ENCODE results near the gene PCSK5.

PCSK5 gene

GRCh38 chr9:76213751-76214150 lies 323.3 kb downstream of the PCSK5 start:
- DNase-seq: no peak

- DNase-seq: no peak
These were observed 324.6 kb downstream of the PCSK5 start for GRCh38 chr9:76215066-76215465.

- no peak for DNase-seq
These were observed 325.7 kb downstream of the PCSK5 start for GRCh38 chr9:76216161-76216649.

- DNase-seq: no peak
These were observed 327.8 kb downstream of the PCSK5 start for GRCh38 chr9:76218117-76218885.

- DNase-seq: no peak
These were observed 328.5 kb downstream of the PCSK5 start for GRCh38 chr9:76218886-76219445.

GRCh38 chr9:76219560-76220151 lies 329.2 kb downstream of the PCSK5 start:
- DNase-seq: no peak

- DNase-seq: no peak
These were observed 330.9 kb downstream of the PCSK5 start for GRCh38 chr9:76221423-76221822.

- DNase-seq: no peak
These were observed 333.4 kb downstream of the PCSK5 start for GRCh38 chr9:76223749-76224340.

- no peak for DNase-seq
These were observed 336.7 kb downstream of the PCSK5 start for GRCh38 chr9:76227156-76227555.

GRCh38 chr9:76231001-76231400 lies 340.5 kb downstream of the PCSK5 start:
- DNase-seq: no peak

- no peak for DNase-seq
These were observed 342.5 kb downstream of the PCSK5 start for GRCh38 chr9:76232861-76233489.

GRCh38 chr9:76240578-76240977 lies 350.1 kb downstream of the PCSK5 start:
- DNase-seq: no peak

GRCh38 chr9:76245518-76245917 lies 355.0 kb downstream of the PCSK5 start:
- no peak for DNase-seq

GRCh38 chr9:76246680-76247079 lies 356.2 kb downstream of the PCSK5 start:
- DNase-seq: no peak

- DNase-seq: no peak
These were observed 357.0 kb downstream of the PCSK5 start for GRCh38 chr9:76247426-76247825.

GRCh38 chr9:76249309-76249708 lies 358.8 kb downstream of the PCSK5 start:
- DNase-seq: no peak

- no peak for DNase-seq
These were observed 365.4 kb downstream of the PCSK5 start for GRCh38 chr9:76255781-76256455.

GRCh38 chr9:76257311-76257710 lies 366.8 kb downstream of the PCSK5 start:
- no peak for DNase-seq

- no peak for DNase-seq
These were observed 376.3 kb downstream of the PCSK5 start for GRCh38 chr9:76266649-76267283.

- no peak for DNase-seq
These were observed 376.8 kb downstream of the PCSK5 start for GRCh38 chr9:76267284-76267652.

- no peak for DNase-seq
These were observed 379.3 kb downstream of the PCSK5 start for GRCh38 chr9:76269789-76270188.

GRCh38 chr9:76271755-76272154 lies 381.3 kb downstream of the PCSK5 start:
- DNase-seq: no peak
